Measurements from ENCODE around the gene GLCE.
"Not testable (repeated sequence)": the region's sequence is repeated elsewhere in the genome, so short reads cannot be mapped to it uniquely, and the experiment has no call there.

The GLCE gene

GRCh38 chr15:69272891-69273290 is 112.5 kb downstream of the GLCE start:
- no peak for TF ChIP-seq ZNF274 (IDR thresholded peaks at IDR 0.05; ENCODE audit: low read depth, low read length)

GRCh38 chr15:69275074-69275670 is 114.7 kb downstream of the GLCE start:
- TF ChIP-seq ZNF274 (IDR thresholded peaks at IDR 0.05; ENCODE audit: low read depth, low read length) = no peak
- H3K4me3 ChIP-seq (ENCODE audit: low read length) = no peak overlapping the region

More at GRCh38 chr15:69272891-69273290, 112.5 kb downstream of the GLCE start:
- no peak overlapping the region for H3K4me3 ChIP-seq (ENCODE audit: low read length)

DNA sequence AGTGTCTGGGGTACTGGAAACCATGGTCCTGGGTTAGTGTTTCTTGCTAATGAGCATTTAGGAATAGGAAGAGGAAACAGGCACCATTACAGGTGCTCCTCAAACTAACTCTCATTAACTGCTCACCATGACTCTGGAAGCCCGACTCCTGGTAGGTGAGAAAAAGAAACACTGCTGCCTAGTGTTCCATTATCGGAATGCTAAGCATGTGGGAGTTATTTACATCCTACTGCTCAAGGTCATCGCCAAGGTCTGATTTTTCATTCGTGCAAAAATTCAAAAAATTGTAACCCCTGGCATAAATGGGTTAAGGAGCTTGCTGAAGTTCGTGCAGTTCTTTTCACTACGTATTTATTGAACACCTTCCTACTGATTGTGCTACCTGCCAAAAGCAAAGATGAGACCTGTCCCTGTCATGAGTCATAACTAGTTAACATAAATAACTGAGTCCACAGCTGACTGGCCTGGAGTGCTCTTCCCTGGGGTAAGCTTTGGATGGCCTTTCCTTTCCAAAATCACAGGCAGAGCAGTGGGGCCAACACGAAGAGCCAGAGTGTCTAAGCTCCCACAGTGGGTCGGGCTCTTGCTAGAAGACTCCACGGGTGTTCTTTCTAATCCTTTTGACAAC is 115.6 kb downstream of the GLCE start:
- H3K4me3 ChIP-seq (ENCODE audit: low read length) = no peak overlapping the region
- no peak for TF ChIP-seq ZNF274 (IDR thresholded peaks at IDR 0.05; ENCODE audit: low read depth, low read length)

GRCh38 chr15:69277316-69277715 is 116.9 kb downstream of the GLCE start:
- H3K4me3 ChIP-seq (ENCODE audit: low read length) = no peak overlapping the region
- TF ChIP-seq ZNF274 (IDR thresholded peaks at IDR 0.05; ENCODE audit: low read depth, low read length) = no peak

DNA sequence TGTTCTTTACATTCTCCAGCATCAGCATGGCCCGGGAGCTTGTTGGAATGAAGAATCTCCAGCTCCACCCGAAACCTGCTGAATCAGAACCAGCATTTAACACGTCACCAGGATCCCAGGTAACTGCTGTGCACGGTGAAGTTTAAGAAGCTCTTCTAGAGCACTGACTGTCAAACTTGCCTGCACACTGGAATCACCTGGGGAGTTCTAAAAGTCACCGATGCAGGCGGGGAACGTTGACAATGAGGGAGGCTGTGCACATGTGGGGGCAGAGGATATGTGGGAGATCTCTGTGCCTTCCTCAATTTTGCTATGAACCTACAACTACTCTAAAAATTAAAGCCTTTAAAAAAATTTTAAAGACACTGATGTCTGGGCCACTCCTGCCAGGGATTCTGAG is 119.2 kb downstream of the GLCE start:
- TF ChIP-seq ZNF274 (IDR thresholded peaks at IDR 0.05; ENCODE audit: low read depth, low read length) = no peak
- no peak overlapping the region for H3K4me3 ChIP-seq (ENCODE audit: low read length)

- TF ChIP-seq ZNF274 (IDR thresholded peaks at IDR 0.05; ENCODE audit: low read depth, low read length) = no peak
- H3K4me3 ChIP-seq (ENCODE audit: low read length) = no peak overlapping the region
Measured at GRCh38 chr15:69280783-69281182, 120.3 kb downstream of the GLCE start.

DNA sequence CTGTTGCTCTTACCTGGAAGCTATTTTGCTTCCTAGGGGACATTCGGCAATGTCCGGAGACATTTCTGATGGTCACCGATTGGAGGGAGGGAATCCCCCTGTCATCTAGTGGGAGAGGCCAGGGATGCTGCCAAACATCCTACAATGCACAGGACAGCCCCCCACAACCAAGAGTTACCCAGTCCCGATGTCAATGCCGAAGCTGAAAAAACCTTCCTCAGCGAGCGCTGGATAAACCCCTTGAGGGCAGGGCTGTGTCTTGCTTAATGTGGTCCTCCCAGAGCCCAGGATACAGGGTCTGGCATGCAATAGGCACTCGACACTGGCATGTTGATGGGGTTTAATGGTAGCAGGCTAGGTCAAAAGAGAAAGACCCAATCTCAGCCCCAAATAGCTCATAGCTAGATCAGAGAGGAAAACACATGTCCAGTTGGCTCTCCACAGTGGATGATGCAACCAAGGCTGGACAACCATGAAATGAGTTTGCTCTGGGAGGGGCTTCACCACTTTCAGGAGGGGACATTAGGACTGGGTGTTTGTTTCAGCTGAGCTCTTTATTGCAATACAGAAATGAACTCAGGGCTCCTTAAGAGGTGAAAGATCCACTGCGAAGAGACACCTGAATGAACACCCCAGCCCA is 121.8 kb downstream of the GLCE start:
- no peak overlapping the region for H3K4me3 ChIP-seq (ENCODE audit: low read length)
- TF ChIP-seq ZNF274 (IDR thresholded peaks at IDR 0.05; ENCODE audit: low read depth, low read length) = no peak

- no peak for TF ChIP-seq ZNF274 (IDR thresholded peaks at IDR 0.05; ENCODE audit: low read depth, low read length)
Measured at GRCh38 chr15:69285834-69286233, 125.4 kb downstream of the GLCE start.

GRCh38 chr15:69288011-69288410 is 127.6 kb downstream of the GLCE start:
- no peak overlapping the region for H3K4me3 ChIP-seq (ENCODE audit: low read length)
- TF ChIP-seq ZNF274 (IDR thresholded peaks at IDR 0.05; ENCODE audit: low read depth, low read length) = no peak

More at GRCh38 chr15:69285834-69286233, 125.4 kb downstream of the GLCE start:
- no peak overlapping the region for H3K4me3 ChIP-seq (ENCODE audit: low read length)

DNA sequence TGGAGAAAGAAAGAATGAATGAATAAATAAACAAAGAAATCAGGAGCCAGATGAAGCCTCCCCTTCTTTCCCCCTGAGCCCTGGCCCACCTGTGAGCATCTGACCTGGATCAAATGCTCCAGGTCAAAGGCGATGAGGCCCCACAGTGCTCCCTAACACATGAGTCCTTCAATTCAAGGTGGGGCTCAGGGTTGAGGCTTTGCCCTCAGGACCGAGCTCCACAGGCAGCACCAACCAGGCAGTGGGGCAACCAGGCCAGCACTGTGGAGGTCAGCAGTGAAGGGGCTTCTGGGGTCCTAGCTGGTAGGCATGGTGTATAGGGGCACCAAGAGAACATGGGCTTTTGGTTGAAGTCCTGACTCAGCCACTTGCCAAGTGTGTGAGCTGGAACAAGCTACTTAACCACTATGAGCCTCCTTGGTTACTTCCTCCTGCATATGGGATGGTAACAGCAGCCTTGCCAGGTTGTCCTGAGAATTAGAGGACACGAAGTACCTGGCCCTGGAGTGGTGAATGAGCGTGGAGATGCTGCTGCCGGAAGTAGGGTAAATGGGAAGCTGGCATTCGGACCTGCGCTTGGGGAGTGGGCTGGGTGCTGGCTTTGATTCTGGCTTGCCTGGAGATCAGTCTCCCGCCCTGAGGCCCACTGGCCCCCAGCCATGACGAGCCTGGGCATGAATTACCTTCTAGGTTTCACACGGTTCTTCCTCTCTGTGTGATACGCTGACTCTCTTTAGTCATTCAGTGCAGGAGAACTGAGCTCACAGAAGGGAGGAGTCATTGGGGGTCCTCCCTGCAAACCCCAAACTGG is 128.3 kb downstream of the GLCE start:
- TF ChIP-seq ZNF274 (IDR thresholded peaks at IDR 0.05; ENCODE audit: low read depth, low read length) = no peak
- H3K4me3 ChIP-seq (ENCODE audit: low read length) = no peak overlapping the region

GRCh38 chr15:69289342-69290146 is 129.1 kb downstream of the GLCE start:
- no peak overlapping the region for H3K4me3 ChIP-seq (ENCODE audit: low read length)
- TF ChIP-seq ZNF274 (IDR thresholded peaks at IDR 0.05; ENCODE audit: low read depth, low read length) = no peak

- TF ChIP-seq ZNF274 (IDR thresholded peaks at IDR 0.05; ENCODE audit: low read depth, low read length) = no peak
- no peak overlapping the region for H3K4me3 ChIP-seq (ENCODE audit: low read length)
Measured at GRCh38 chr15:69290346-69291164, 130.1 kb downstream of the GLCE start.

DNA sequence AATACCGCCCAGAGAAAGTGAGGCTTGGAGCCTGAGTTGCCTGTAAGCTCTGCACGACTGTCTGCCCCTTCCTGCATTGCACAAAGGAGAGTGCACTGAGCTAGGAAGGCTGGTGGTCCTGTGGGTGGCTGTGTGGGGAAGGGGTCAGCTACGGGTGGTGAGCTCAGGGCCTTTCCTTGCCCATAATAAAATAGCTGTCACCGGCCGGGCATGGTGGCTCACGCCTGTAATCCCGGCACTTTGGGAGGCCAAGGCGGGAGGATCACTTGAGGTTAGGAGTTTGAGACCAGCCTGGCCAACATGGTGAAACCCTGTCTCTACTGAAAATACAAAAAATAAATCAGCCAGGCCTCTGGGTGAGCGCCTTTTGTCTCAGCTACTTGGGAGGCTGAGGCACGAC is 131.2 kb downstream of the GLCE start:
- H3K4me3 ChIP-seq (ENCODE audit: low read length) = not testable (repeated sequence)
